ENCODE measurements around the gene MSN.
"Not testable (repeated sequence)": the region's sequence is repeated elsewhere in the genome, so short reads cannot be mapped to it uniquely, and the experiment has no call there.

The MSN gene

DNA sequence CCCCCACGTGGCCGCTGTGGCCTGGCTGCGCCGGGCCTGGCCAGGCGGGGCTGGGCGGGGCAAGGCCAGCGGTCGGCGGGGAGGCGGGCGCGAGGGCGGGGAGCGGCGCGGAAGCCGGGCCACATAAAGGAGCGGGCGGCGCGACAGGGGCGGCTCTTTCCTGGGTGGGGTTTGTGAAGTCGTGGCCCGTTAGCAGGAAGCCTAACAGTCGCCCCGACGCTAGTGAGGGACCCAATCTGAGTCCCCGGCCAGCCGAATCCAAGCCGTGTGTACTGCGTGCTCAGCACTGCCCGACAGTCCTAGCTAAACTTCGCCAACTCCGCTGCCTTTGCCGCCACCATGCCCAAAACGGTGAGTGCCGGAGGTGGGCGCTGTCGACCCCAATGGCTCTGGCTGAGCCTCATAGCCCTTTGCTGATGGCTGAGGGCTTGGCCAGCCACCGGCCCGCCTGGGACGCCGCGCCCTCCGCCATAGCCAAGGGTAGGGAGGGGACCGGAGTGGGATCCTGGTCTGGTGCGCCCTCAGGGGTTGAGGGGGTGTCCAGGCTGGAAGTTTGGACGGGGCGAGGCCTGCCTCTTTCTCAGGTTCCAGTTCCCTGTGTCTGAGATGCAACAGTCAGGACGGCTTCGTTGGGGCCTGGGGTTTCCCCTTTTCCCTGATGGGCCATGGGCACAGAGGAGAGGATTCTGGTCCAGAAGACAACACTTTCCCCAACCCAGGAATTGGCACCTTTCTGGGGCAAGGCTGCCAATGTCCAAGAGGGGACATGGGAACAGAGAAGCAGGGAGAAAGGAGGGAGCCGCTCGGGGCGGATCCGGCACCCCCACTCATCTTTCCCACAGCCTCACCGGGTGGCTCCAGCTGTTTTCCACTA is at the start of gene MSN:
Gene MSN (plus strand): TSS at position 152 of the 874 bp plus-strand sequence. CDS start 188 bp downstream, at position 340.
- peak; percentile 12 to 59 (median 32) for DNase-seq

DNA sequence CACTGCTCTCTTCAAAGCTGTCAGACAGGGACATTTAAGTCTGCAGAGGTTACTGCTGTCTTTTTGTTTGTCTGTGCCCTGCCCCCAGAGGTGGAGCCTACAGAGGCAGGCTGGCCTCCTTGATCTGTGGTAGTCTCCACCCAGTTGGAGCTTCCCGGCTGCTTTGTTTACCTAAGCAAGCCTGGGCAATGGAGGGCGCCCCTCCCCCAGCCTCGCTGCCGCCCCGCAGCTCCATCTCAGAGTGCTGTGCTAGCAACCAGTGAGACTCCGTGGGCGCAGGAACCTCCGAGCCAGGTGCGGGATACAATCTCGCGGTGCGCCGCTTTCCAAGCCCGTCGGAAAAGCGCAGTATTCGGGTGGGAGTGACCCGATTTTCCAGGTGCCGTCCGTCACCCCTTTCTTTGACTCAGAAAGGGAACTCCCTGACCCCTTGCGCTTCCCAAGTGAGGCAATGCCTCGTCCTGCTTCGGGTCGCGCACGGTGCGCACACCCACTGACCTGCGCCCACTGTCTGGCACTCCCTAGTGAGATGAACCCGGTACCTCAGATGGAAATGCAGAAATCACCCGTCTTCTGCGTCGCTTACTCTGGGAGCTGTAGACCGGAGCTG is 47.3 kb upstream of the MSN start:
- DNase-seq, result not testable (repeated sequence)

DNA sequence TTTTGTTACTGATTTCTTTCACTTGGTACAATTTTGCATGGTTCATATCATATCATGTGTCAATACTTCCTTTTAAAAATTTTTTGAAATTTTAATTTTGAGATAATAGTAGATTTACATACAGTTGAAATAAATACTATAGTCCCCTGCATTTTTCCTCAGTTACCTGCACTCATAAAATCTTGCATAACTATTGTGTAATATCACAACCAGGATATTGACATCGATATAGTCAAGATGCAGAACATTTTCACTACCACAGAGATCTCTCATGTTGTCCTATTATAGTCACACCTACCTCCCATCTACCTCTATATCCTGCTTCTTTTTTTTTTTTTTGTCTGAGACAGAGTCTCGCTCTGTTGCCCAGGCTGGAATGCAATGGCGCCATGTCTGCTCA is 36.7 kb upstream of the MSN start:
- DNase-seq, result no peak

DNA sequence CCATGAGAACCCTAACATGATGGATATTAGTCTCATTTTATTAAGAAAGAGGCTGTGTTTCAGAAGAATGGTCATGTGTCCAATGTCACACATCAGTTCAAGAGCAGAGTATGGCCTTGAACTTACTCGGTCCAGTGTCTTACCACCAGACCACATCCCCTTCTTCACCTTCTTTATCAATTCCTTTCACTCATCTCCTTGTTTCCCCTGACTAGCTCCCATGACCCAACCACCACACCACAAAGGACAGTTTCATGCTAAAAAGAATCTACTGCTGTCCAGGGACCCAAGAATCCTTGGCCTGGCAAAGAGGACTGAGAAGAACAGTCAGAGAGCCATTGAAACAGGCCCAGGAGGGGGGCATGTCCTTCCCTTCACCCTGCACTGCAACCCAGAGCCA is 33.6 kb upstream of the MSN start:
- no peak for DNase-seq

DNA sequence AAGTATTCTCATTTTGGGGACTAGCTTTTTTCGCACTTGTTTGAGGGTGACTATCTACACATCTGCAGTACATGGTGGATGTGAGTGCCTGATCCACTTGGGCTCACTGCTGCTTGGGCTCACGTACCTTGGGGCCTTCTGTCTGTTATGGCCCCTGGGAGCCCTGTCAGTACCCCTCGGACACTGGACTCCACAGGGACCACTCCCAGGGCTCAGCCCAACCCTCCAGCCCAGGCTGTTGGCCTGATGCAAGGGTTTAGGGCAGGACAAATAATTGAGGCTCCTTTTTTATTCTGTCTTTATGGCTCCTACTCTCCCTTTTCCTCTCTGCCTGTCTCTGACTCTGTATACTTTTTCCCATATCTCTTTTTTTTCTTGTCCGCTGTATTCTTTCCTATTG is 32.7 kb upstream of the MSN start:
- no peak for DNase-seq

DNA sequence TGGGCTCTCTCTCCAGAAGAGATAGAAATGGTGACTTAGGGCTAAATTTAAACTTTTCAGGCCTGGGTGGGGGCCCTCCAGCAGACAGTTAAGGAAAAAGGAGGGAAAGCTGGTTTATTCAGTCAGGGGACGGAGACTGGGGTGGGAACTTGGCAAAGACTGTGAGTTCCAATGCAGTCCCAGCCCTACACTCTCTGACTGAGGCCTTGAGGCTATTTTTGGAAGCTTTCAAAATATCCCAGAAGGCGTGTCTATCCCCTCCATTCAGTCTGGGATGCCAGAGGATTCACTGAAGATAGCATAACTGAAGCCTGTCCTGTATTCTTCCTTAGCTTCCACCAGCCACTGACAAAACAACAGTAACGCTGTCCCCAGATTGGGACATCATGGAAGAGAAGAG is 32.1 kb upstream of the MSN start:
- no peak for DNase-seq

DNA sequence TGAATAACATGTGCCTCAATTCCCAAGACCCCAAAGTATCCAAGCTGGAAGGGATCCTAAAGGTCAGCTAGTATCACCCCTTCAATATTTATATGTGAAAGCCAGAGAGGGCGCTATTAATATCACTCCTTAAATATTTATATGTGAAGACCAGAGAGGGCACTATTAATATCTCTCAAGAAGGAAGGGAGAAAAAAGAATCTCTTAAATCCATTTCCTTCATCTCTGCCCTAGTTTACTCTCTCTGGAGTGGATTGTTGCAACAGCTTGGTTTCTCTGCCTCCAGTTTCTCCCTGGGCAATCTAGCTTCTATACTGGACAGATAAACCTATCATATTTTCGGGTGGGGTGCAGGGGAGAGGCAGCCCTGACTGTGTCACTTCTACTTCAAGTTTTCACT is 31.6 kb upstream of the MSN start:
- no peak for DNase-seq

DNA sequence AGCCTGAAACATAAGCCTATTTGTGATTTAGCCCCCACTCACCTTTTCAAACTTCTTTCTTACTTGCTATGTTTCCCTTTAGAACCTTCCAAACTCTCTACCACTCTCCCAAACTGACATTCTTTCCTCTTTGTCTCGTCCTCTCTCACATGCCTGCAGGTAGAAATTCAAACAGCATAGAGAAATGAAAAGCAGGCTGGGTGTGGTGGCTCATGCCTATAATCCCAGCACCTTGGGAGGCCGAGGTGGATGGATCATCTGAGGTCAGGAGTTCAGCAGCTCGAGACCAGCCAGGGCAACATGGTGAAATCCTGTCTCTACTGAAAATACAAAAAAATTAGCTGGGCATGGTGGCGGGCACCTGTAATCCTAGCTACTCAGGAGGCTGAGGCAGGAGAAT is 31.2 kb upstream of the MSN start:
- not testable (repeated sequence) for DNase-seq

DNA sequence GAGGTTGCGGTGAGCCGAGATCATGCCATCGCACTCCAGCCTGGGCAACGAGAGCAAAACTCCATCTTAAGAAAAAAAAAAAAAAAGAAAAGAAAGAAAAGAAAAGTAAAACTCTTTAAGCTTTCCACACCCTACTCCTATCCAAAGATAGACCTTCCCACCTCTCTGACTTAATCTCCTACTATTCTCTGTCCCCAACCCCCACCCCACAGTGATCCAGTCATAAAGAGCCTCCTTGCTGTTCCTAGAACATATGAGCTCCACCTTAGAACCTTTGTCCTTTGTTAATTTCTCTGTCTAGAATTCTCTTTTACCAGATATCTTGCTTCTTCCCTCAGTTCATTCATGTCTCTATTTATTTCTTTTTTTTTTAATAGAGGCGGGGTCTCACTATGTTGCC is 30.1 kb upstream of the MSN start:
- no peak for DNase-seq

DNA sequence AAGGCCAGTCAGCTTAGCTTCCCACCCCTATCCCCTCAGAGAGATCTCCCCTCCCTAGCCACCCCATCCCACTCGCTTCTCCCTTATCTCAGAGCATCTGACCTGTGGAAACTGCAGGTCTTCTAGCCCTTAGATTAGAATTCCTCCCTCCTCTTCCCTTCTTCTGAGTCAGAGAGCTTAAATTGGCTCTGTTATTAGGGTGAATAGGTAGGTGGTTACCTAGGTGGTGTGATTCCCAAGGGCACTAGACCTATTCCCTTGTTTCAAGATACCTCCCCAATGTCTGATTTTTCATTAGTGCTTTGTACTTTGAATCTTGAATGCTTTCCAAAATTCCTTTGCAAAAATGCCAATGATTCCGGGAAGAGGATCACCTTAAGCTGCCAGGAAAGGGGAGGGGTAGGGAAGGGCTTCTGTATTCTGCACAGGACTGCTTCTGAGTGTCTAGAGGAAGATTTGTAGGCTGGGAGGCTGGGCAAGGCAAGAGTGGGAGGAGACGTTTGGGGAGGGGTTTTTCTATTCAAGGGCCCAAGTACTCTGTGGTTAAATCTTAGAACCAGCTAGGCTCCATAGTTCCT is 24.5 kb upstream of the MSN start:
- no peak for DNase-seq

DNA sequence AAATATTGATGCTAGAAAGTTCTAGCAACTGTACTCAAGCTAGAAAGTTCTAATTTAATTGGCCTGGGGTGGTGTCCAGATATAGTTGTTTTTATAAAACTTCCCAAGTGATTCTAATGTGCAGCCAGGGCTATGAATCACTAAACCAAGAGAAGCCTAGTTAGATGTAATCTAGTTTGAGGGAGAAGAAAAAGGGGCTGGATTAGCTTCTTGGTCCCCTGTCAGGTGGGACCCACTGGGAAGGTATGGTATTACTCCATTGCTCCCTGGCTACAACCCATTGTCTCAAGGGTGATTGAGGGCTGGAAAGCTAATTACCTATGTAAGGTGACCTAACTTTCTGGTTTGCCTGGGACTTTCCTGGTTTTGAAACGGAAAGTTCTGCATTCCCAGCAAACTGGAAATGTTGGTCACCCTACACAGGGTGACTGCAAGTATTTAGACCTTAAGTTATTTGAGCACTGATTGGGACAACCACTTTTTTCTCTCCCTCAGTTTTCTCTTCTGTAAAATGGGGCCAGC is 23.9 kb upstream of the MSN start:
- DNase-seq, result no peak

DNA sequence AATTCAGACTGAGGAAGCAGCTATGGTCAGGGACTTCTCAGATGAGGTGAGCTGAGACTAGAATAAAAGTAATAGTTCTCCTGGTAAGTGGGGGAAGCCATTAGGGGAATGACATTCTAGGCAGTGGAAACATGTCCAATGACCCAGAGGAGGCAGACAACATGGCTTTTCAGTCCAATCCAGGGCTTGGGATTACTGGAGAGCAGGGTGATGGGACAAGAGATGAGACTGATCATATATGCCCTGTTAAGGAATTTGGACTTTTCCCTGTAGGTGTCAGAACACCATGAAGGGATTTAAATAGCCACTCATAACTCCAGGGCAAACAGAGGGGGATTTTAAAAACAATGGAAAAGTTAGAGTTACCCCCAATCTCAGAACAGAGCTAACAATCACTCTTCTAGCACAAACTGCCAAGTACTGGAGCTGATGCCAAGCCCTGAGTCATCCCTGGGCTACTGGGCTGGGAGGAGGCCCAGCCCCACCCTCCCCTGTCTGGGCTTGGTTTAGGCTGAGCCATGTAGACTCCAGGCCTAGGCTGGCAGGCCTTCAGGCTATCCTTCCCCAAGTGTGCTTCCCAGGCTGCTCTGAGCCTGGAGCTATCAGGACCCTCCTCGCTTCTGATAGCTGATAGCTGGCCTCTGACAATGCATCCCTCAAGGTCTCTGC is 22.7 kb upstream of the MSN start:
- DNase-seq, result no peak

DNA sequence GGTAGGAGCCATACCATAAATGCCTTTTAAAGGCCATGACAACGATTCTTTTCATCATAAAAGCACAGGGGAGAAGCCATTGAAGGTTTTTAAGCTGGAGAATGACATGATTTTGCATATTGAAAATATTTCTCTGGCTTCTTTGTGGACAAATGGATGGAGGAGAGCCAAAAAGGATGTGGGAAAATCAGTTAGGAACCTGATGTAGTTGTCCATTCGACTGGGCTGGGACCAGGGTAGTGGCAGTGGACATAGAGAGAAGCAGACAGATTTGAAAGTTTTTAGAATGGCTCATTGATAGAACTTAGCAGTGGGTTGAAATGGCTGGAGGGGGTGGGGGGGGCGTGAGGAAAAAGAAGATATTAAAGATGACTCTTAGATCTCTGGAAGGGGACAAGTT is 19.7 kb upstream of the MSN start:
- DNase-seq, result no peak

DNA sequence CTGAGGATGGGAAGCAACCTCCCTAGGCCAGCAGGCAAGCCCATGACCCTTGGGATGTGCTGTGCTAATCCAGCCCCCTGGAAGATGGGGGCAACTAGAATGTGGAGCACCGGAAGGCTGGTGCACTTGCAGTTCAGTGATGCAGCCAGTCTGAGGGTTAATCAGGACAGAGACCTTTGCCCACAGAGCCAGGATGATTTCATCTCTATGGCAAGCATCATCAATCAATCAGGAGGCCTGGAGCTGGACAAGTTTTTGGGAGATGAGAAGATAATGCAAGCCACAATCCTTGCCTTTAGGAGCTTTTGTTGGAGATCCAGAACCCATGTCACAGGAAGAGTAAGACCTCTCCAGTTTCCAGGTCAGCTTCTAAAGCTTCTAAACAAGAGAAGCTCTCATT is 15.4 kb upstream of the MSN start:
- no peak for DNase-seq

DNA sequence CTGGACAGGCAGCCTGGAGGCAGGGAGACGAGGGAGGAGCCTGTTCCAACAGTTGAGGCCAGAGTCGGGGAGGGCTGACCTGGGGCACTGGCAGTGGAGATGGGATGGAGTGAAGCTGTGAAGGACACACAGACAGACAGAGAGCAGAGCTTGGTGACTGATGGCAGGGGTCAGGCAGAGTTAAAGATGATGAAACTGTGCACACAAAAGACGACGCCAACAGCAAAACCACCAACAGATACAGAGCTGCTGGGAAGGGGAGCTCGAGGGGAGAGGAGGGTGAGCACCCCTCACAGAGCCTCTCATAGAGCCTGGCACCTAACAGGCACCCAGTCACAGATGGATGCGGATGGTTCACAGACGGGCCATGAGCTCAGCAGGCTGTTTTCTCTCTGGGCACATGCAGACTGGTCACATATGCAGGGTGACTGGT is 10.4 kb upstream of the MSN start:
- not testable (repeated sequence) for DNase-seq

DNA sequence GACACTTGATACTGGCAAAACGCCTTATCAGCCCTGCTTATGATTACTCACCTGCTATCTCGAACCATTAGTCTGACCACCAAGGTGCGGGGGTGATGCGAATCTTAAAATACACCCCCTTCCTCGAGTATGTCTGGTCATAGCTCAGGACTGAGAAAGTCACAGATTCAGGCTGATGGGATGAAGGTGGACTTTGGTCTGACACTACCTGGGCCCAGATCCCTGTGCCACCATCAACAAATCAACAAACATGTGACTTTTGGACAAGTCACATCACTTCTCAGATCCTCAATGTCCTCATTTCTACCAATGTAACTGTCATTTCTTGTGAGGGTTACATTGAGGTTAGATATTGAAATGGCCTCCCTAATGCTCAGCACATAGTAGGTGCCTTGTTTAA is 9.8 kb upstream of the MSN start:
- no peak for DNase-seq

DNA sequence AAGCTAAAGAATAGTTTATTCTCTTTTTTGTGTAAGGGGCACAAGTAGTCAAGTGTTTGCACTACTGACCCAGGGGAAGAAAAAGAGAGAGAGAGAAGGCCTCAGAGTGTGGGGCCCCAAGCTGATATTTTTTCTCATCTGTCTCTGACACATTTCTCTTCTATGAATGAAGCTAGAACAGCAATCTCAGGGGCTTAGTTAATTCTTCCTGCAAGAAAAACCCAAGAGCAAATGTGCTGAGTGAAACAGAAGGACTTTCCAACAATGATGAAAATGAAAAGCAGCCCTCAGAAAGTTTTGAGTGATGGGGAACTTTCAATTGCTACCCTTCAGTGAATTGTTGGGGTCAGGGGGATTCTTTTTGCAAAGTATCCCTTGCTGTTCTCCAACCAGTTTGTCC is 9.2 kb upstream of the MSN start:
- no peak for DNase-seq

DNA sequence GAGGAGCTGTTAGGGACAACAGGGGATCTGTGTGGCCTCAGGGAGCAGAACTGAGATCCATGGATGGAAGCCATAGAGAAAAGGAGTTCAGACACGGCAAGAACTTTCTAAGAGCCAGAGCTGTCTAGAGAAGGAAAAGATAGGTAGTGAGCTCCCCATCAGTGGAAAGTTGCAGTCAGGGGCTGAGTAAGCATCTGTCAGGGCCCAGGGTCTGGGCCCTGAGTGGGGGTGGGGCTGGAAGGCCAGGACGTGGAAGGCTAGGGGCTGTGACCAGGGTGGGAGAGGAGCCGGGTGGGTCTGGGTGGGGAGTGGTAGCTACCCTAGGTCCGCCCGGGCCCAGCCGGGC is 324 bp upstream of the MSN start:
- no peak for DNase-seq

DNA sequence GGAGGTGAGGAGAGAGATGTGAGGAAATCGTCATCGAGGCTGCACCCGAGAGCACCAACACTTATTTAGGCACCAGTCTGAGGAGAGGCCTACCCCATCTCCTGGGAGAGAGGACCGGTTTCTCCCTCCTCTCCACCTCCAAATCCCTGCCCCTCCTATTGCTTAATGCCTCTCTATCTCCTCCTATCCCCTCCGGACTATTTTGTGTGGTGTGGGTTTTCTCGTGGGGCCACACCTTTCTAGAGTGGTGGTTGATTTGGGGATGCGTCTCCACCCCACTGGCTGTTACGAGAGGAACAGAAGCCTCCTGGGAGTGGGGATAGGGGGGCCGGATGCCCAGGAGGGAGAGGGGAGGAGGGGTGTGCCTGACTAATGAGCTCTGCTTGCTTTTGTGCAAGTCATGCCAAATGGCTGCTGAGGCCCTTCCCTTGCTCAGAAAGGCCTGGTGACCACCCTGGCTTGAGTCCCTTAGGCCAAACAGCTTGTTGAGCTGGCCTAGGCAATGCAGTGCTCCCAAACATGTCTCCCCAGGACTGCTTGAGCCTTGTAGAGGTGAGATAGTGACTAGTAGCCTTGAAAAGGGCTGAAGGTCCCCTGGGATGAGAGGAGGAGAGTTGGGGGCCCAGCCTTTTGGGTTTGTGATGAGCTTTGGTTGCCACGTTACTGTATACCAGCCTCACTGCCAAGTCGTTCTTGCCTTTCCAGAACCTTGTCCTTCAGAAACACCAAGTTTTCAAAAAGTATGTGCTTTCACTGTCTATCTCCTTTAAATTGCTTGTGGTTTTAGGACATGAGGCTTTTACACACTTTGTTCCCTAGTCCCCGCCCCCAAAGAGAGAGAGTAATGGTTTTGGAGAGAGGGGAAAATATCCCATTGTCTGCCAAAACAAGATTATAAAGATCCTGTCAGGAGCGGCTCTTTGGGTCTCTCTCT is 1.2 kb downstream of the MSN start:
- DNase-seq, result peak in 3 of 4 experiments; percentile 1 to 7 (median 3)

DNA sequence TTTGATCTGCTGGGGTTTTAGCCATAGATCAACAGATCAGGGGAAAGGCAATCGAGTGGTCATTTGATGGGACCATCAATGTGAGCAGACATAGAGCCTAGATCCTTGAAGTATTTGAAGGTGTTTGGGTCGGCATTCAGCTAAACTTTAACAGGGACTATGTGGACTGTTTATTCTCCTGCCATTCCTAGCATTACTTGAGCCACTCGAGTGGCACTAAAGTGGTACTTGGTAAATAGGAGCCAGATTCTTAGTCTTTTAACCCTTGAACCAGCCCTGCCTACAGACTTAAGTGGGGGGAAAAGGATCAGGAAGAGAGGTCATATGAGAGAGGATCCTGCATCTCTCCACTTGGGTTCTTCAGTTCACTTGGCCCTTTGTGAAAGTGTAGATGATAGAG is 3.8 kb downstream of the MSN start:
- no peak for DNase-seq

DNA sequence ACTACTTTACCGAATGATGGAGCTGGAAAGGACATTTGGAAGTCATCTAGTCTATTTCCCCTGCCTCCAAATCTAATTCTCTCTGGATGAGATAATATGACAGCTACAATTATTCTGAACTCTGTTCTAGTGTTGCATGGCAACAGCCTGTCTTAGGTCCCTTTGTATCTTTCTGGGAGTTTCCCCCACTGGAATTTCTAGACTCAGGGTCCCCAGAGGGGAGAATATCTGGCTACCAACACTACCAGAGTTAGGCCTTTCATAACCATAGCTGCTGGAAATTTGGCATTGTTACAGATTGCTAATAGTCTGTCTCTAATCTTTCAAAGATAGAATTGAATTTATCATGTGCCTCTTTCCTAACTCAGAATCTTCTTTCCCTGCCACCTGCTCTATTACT is 4.5 kb downstream of the MSN start:
- DNase-seq, result no peak

DNA sequence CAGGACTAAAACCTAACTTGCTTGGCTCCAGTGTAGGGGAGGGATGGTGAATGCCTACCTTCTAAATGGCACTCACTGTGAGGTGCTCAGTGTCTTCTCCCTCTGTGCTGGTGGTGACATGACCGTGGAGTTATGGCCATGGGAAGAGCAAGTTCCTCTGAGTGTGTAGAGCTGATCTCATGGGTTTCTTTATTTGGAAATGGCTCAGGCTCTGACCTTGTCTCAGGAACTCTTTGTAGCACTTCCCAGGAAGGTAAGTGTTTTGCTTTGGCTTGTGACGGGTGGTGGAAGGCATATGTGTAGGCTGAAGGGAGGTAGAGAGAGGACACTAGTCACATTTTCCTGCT is 6.4 kb downstream of the MSN start:
- DNase-seq, result no peak

All from activated naive CD4-positive, alpha-beta T cell (primary cell).